ENCODE measurements around the gene PPBP. TPM values are rescaled to one million over a fixed set of nuclear protein-coding genes. Genes with fewer than 3 reads are reported as not detected.
A peak's percentile ranks its signal among the peaks of the same experiment; 100 is the strongest.
"Not testable (repeated sequence)": the region's sequence is repeated elsewhere in the genome, so short reads cannot be mapped to it uniquely, and the experiment has no call there.

The PPBP gene
- total RNA-seq, 2 donors from 2014 or later = not detected

DNA sequence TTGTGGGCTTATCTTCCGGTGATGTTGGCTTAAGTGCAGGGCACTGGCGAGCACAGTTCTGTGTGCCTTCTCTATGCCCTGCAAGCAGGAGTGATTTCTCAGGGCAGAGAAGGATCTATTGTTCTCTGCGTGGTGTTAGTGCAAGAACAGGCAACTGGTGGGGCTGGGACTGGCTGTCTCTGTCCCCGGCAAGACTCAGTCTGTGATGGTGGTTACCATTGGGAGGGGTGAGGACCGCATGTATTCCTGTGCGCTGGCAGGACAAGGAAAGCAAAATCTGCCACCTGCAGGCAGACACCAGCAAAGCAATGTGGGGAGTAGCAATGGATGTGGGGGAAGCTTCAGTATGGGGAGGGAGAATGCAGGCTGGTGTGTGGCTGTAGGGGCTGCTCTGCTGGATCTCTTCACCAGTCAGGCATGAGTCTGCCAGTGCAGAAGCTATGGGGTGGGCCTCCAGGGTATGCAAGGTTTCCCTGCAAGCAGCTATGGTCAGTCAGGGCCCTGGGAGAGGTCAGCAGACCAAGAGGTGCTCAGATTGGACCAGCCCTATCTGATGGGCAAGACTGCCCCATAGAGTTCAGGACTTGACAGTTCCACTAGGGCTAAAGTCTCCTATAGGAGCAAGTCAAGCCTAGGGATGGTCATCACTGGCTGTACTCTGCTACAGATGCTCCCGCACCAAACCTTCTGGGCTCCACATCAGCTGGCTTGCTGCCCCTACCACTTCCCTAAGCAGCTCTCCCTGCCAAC is 23.0 kb downstream of the PPBP start:
- H3K4me1 ChIP-seq = no peaks in the 10 kb centered on the region
- no peak overlapping the region for H3K27ac ChIP-seq
- H3K4me3 ChIP-seq = no peak overlapping the region
- DNase-seq = peak; percentile 24 to 50 (median 27)
- WGBS, 2 donors = 39 to 53% methylated on average over 7 of the region's 7 CpGs
- no peaks in the 10 kb centered on the region for H3K36me3 ChIP-seq (replicated peaks in 1 of 2; ENCODE audit: insufficient read depth in 1 of 2, low read depth in 2 of 2)
- H3K9me3 ChIP-seq = no peaks in the 10 kb centered on the region
- no peak for ATAC-seq
- intact Hi-C loops (cut with DNase I) = no loop called here
- no peak for TF ChIP-seq POLR2A (IDR thresholded peaks at IDR 0.05)
- TF ChIP-seq, protein P1, sequence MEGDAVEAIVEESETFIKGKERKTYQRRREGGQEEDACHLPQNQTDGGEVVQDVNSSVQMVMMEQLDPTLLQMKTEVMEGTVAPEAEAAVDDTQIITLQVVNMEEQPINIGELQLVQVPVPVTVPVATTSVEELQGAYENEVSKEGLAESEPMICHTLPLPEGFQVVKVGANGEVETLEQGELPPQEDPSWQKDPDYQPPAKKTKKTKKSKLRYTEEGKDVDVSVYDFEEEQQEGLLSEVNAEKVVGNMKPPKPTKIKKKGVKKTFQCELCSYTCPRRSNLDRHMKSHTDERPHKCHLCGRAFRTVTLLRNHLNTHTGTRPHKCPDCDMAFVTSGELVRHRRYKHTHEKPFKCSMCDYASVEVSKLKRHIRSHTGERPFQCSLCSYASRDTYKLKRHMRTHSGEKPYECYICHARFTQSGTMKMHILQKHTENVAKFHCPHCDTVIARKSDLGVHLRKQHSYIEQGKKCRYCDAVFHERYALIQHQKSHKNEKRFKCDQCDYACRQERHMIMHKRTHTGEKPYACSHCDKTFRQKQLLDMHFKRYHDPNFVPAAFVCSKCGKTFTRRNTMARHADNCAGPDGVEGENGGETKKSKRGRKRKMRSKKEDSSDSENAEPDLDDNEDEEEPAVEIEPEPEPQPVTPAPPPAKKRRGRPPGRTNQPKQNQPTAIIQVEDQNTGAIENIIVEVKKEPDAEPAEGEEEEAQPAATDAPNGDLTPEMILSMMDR (IDR thresholded peaks at IDR 0.05) = peak in 5 of 7 experiments; percentile 19 to 48 (median 43)
- no peaks in the 10 kb centered on the region for H3K27me3 ChIP-seq

DNA sequence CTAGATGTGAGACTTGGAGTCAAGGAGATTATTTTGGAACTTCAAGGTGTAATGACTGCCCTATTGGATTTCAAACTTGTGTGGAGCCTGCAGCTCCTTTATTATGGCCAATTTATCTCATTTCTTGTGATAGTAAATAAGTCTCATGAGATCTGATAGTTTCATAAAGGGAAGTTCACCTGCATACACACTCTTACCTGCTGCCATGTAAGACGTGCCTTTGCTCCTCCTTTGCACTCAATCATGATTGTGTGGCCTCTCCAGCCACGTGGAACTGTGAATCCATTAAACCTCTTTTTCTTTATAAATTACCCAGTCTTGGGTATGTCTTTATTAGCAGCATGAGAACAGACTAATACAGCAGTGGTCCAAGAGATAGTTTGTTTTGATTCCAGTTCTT is 25.3 kb downstream of the PPBP start:
- Histone ChIP-seq H3K4me1 (no peaks in the 10 kb centered on the region), H3K27me3 (no peaks in the 10 kb centered on the region), H3K9me3 (no peaks in the 10 kb centered on the region), H3K4me3 (no peak overlapping the region), H3K36me3 (replicated peaks in 1 of 2; ENCODE audit: insufficient read depth in 1 of 2, low read depth in 2 of 2) (no peaks in the 10 kb centered on the region), H3K27ac (no peak overlapping the region)
- 52 to 63% methylated on average over 2 of the region's 2 CpGs for WGBS, 2 donors
- DNase-seq (no peak), ATAC-seq (no peak)
- intact Hi-C loops (cut with DNase I) = no loop called here
- TF ChIP-seq POLR2A (IDR thresholded peaks at IDR 0.05) = no peak
- TF ChIP-seq, protein P1 (IDR thresholded peaks at IDR 0.05) = no peak

DNA sequence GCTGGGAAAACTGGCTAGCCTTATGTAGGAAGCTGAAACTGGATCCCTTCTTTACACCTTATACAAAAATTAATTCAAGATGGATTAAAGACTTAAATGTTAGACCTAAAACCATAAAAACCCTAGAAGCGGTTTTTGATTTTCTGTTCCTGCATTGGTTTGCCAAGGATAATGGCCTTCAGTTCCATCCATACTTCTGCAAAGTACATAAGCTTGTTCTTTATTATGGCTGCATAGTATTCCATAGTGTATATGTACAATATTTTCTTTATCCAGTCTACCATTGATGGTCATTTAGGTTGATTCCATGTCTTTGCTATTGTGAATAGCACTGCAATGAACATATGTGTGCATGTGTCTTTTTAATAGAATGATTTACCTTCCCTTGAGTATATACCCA is 28.9 kb downstream of the PPBP start:
- H3K9me3 ChIP-seq; H3K36me3 ChIP-seq (replicated peaks in 1 of 2; ENCODE audit: insufficient read depth in 1 of 2, low read depth in 2 of 2); H3K4me3 ChIP-seq; H3K4me1 ChIP-seq; H3K27me3 ChIP-seq; intact Hi-C loops (cut with DNase I); ATAC-seq; DNase-seq; H3K27ac ChIP-seq: not testable (repeated sequence)
- 88 to 96% methylated on average over 1 of the region's 1 CpG for WGBS, 2 donors

DNA sequence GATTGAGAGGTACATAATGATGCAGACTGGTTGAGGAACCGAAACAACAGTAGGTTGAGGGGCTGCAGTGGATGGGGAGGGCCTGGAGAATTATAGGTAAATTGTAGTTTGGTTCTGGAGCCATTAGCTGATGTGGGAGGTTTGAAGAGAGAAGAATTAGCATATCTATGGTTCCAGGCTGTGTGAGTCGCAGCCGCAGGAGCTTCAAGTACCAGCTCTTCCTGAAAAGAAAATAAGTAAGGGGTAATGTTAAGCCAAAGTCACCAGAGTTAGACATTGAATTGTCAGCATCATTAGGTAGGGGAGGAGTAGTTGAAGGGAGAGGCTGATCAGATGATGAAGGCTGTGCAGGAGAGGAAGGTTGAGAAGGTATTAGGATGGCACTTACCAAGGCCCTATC is 35.6 kb downstream of the PPBP start:
- 89% methylated on average over 3 of the region's 3 CpGs for WGBS, 2 donors
- intact Hi-C loops (cut with DNase I) = no loop called here
- Histone ChIP-seq H3K27me3 (no peaks in the 10 kb centered on the region), H3K27ac (no peak overlapping the region), H3K4me1 (peaks cover 7% of the 10 kb centered on the region), H3K36me3 (replicated peaks in 1 of 2; ENCODE audit: insufficient read depth in 1 of 2, low read depth in 2 of 2) (no peaks in the 10 kb centered on the region), H3K4me3 (no peak overlapping the region), H3K9me3 (no peaks in the 10 kb centered on the region)
- ATAC-seq = no peak
- no peak for DNase-seq
- TF ChIP-seq, protein P1 (IDR thresholded peaks at IDR 0.05) = no peak
- no peak for TF ChIP-seq POLR2A (IDR thresholded peaks at IDR 0.05)

DNA sequence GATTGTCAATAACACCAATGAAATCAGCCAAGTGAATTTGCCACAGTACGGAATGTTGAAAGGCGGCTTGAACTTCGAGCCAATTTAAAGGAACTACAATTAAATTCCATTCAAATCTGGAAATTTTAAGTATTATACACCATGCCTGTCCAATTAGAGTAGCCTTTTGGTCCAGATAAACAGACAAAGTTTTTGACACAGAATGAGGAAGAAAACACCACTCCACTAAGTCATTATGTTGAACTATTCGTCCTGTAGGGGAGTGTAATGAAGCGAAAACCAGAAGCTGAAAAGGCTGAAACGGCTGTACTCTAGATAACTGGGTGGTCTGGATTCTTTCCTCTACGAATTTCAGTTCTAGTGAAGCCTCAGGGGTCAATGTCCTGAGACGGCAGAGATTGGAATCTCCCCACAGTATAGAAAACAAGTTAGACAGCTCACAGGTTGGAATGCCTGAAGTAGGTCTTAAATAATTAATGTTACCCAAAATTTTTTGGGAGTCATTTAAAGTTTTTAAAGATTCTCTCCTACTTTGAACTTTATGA is 37.5 kb downstream of the PPBP start:
- H3K9me3 ChIP-seq; H3K4me3 ChIP-seq; ATAC-seq; H3K27me3 ChIP-seq; H3K36me3 ChIP-seq (replicated peaks in 1 of 2; ENCODE audit: insufficient read depth in 1 of 2, low read depth in 2 of 2); H3K4me1 ChIP-seq; DNase-seq; H3K27ac ChIP-seq; intact Hi-C loops (cut with DNase I): not testable (repeated sequence)
- 64 to 67% methylated on average over 8 of the region's 8 CpGs for WGBS, 2 donors

All from body of pancreas (tissue), 4 donors.